GM19043 (cell line): Measurements from ENCODE around the gene PNPLA1.

Experiments
- ATAC-seq: cut with Tn5 transposase; IDR thresholded peaks from one replicate; pipeline ENCODE4 v1.9.1; 2021; ENCODE audit warnings: low read depth; ENCODE audit not compliant: unreplicated experiment

The PNPLA1 gene

GRCh38 chr6:36269834-36270705 is at the start of gene PNPLA1:
Gene PNPLA1 (plus strand): TSS chr6:36270060. CDS start chr6:36270460, 400 bp downstream.
- no peak for ATAC-seq

GRCh38 chr6:36220226-36220625 is 49.6 kb upstream of the PNPLA1 start:
- ATAC-seq, result no peak

GRCh38 chr6:36221674-36222073 is 48.2 kb upstream of the PNPLA1 start:
- no peak for ATAC-seq

- ATAC-seq, result no peak
These were observed 46.9 kb upstream of the PNPLA1 start for GRCh38 chr6:36222924-36223323.

- no peak for ATAC-seq
These were observed 46.2 kb upstream of the PNPLA1 start for GRCh38 chr6:36223706-36224105.

GRCh38 chr6:36224918-36225461 is 44.9 kb upstream of the PNPLA1 start:
- no peak for ATAC-seq

GRCh38 chr6:36226438-36227047 is 43.3 kb upstream of the PNPLA1 start:
- no peak for ATAC-seq

- no peak for ATAC-seq
These were observed 42.3 kb upstream of the PNPLA1 start for GRCh38 chr6:36227379-36228228.

GRCh38 chr6:36229223-36229622 is 40.6 kb upstream of the PNPLA1 start:
- ATAC-seq, result no peak

- no peak for ATAC-seq
These were observed 39.5 kb upstream of the PNPLA1 start for GRCh38 chr6:36230371-36230770.

- no peak for ATAC-seq
These were observed 37.7 kb upstream of the PNPLA1 start for GRCh38 chr6:36232172-36232571.

GRCh38 chr6:36235309-36235708 is 34.6 kb upstream of the PNPLA1 start:
- ATAC-seq, result no peak

- no peak for ATAC-seq
These were observed 34.0 kb upstream of the PNPLA1 start for GRCh38 chr6:36235862-36236261.

- ATAC-seq, result no peak
These were observed 30.1 kb upstream of the PNPLA1 start for GRCh38 chr6:36239774-36240173.

- peak; percentile 74 for ATAC-seq
These were observed 28.1 kb upstream of the PNPLA1 start for GRCh38 chr6:36241728-36242127.

GRCh38 chr6:36242161-36242560 is 27.7 kb upstream of the PNPLA1 start:
- ATAC-seq, result no peak

- ATAC-seq, result no peak
These were observed 27.2 kb upstream of the PNPLA1 start for GRCh38 chr6:36242626-36243025.

GRCh38 chr6:36243562-36244212 is 26.2 kb upstream of the PNPLA1 start:
- ATAC-seq, result no peak

GRCh38 chr6:36244641-36245280 is 25.1 kb upstream of the PNPLA1 start:
- no peak for ATAC-seq

- ATAC-seq, result no peak
These were observed 24.2 kb upstream of the PNPLA1 start for GRCh38 chr6:36245572-36246061.
